Mucosa of stomach (tissue), 1 donor: ENCODE results near the gene STAMBP.

Experiments
- H3K27me3 ChIP-seq: one replicate; pipeline ENCODE4 v1.7.0; 2013; ENCODE audit warnings: mild to moderate bottlenecking, low read length; ENCODE audit not compliant: control insufficient read depth, insufficient read depth
- H3K36me3 ChIP-seq: one replicate; pipeline ENCODE4 v1.7.0; 2013; ENCODE audit warnings: low read length; ENCODE audit not compliant: control insufficient read depth, insufficient read depth
- H3K4me1 ChIP-seq: one replicate; pipeline ENCODE4 v1.7.0; 2013; ENCODE audit warnings: mild to moderate bottlenecking, low read length; ENCODE audit not compliant: control insufficient read depth, insufficient read depth
- H3K4me3 ChIP-seq: one replicate; pipeline ENCODE4 v1.7.0; 2013; ENCODE audit warnings: low read length
- H3K9ac ChIP-seq: one replicate; pipeline ENCODE4 v1.7.0; 2013; ENCODE audit warnings: mild to moderate bottlenecking, low read length, moderate library complexity
- H3K9me3 ChIP-seq: one replicate; pipeline ENCODE4 v1.7.0; 2013; ENCODE audit warnings: mild to moderate bottlenecking, low read length, moderate library complexity; ENCODE audit not compliant: control insufficient read depth
- donor health status: Pancreatic carcinoma.

The STAMBP gene

DNA sequence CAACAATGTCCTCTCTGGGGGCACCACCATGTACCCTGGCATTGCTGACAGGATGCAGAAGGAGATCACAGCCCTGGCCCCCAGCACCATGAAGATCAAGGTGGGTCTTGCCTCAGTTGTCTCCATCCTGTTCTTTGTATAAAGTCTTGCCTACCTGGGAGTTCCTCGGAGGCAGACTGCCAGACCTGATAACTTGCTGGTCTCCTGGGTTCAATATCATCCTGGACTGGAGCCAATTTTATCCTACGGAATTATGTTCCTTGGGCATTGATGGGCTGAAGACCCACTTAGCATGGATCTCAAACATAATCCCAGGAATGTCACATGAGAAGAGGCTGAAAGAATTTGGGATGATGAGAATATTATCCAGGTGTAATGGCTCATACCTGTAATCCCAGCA lies 87.9 kb downstream of the STAMBP start:
- no peaks in the 10 kb centered on the region for H3K27me3 ChIP-seq

GRCh38 chr2:73917296-73917695 lies 88.5 kb downstream of the STAMBP start:
- H3K9ac ChIP-seq, result no peak overlapping the region
- no peaks in the 10 kb centered on the region for H3K4me1 ChIP-seq
- H3K4me3 ChIP-seq, result no peak overlapping the region

More for the DNA sequence above, 87.9 kb downstream of the STAMBP start:
- Histone ChIP-seq H3K9ac (no peak overlapping the region), H3K36me3 (no peaks in the 10 kb centered on the region), H3K4me1 (no peaks in the 10 kb centered on the region), H3K4me3 (no peak overlapping the region), H3K9me3 (no peaks in the 10 kb centered on the region)

GRCh38 chr2:73917696-73918207 lies 89.0 kb downstream of the STAMBP start:
- no peak overlapping the region for H3K4me3 ChIP-seq
- no peak overlapping the region for H3K9ac ChIP-seq
- no peaks in the 10 kb centered on the region for H3K9me3 ChIP-seq
- H3K36me3 ChIP-seq, result no peaks in the 10 kb centered on the region
- no peaks in the 10 kb centered on the region for H3K27me3 ChIP-seq
- H3K4me1 ChIP-seq, result no peaks in the 10 kb centered on the region

More at GRCh38 chr2:73917296-73917695, 88.5 kb downstream of the STAMBP start:
- Histone ChIP-seq H3K9me3 (no peaks in the 10 kb centered on the region), H3K27me3 (no peaks in the 10 kb centered on the region), H3K36me3 (no peaks in the 10 kb centered on the region)

DNA sequence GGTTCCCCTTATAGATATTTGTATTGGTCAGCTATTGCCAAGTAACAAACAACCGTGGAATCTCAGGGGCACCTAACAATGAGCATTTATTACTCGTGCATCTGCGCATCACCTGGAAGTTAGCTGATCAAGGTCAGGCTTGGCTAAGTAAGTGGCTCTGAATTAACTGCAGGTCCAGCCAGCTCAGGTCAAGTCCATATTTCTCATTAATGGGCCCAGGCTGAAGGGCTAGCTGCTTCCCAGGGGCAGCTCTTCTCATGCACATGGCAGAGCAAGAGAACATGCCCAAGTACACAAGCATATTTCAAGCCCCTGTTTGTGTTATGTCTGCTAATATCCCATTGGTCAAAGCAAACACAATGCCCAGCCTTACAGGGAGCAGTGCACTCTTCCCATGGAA lies 90.1 kb downstream of the STAMBP start:
- Histone ChIP-seq H3K36me3 (no peaks in the 10 kb centered on the region), H3K9ac (no peak overlapping the region)

GRCh38 chr2:73919596-73920228 lies 91.0 kb downstream of the STAMBP start:
- H3K9ac ChIP-seq, result no peak overlapping the region
- H3K4me1 ChIP-seq, result no peaks in the 10 kb centered on the region
- H3K9me3 ChIP-seq, result no peaks in the 10 kb centered on the region
- no peak overlapping the region for H3K4me3 ChIP-seq
- no peaks in the 10 kb centered on the region for H3K27me3 ChIP-seq
- H3K36me3 ChIP-seq, result no peaks in the 10 kb centered on the region

More for the DNA sequence above, 90.1 kb downstream of the STAMBP start:
- Histone ChIP-seq H3K4me1 (no peaks in the 10 kb centered on the region), H3K9me3 (no peaks in the 10 kb centered on the region), H3K27me3 (no peaks in the 10 kb centered on the region), H3K4me3 (no peak overlapping the region)

- Histone ChIP-seq H3K4me3 (no peak overlapping the region), H3K9ac (no peak overlapping the region), H3K36me3 (no peaks in the 10 kb centered on the region), H3K4me1 (peaks cover 3% of the 10 kb centered on the region), H3K9me3 (no peaks in the 10 kb centered on the region), H3K27me3 (no peaks in the 10 kb centered on the region)
Measured at GRCh38 chr2:73920577-73921545, 92.1 kb downstream of the STAMBP start.

DNA sequence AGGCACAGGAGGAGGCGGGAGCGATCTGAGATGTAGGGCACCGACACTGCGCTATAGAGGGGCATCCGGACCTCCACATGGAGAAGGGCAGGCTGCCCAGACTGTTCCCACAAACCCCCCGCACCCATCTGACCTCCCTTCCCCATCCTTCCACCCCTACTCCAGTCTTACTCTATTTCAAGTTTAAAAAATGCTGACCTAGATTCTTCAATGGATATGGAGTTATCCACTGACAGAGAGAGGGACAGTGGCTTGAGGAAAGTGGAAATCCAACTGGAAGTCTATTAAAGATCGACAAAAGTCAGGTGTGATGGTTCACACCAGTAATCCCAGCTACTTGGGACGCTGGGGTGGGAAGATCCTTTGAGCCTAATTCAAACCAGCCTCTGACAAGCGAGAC lies 92.8 kb downstream of the STAMBP start:
- peaks cover 8% of the 10 kb centered on the region for H3K4me1 ChIP-seq
- no peaks in the 10 kb centered on the region for H3K9me3 ChIP-seq
- H3K36me3 ChIP-seq, result no peaks in the 10 kb centered on the region
- no peak overlapping the region for H3K4me3 ChIP-seq
- H3K9ac ChIP-seq, result no peak overlapping the region
- no peaks in the 10 kb centered on the region for H3K27me3 ChIP-seq

DNA sequence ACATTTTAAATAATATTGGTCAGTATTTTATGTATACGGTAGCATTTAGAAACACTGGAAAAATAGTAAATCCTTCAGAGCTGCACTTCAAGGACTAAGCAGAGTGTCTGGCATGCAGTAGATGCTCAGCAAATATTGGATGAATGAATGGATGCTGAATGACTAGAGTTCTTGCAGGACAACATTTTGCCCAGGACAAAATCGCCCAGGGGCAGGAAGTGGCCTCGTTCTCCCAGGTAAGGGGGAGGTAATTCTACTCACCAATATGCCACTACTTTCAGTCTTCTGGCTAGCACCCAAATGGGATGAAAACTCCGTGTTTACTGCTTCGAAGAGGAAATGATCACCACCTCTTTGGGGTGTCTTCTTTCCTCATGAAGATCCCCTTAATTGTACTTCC lies 93.9 kb downstream of the STAMBP start:
- Histone ChIP-seq H3K4me3 (no peak overlapping the region), H3K27me3 (no peaks in the 10 kb centered on the region), H3K9me3 (no peaks in the 10 kb centered on the region), H3K36me3 (no peaks in the 10 kb centered on the region), H3K4me1 (peaks cover 9% of the 10 kb centered on the region), H3K9ac (no peak overlapping the region)
